NCI-H526 (cell line): ENCODE measurements around the gene HK2.

Experiments used
- DNase-seq, 2 experiments: peaks; one replicate each; lab custom pipeline; 2025; lab: John Stamatoyannopoulos, UW

HK2 gene

DNA sequence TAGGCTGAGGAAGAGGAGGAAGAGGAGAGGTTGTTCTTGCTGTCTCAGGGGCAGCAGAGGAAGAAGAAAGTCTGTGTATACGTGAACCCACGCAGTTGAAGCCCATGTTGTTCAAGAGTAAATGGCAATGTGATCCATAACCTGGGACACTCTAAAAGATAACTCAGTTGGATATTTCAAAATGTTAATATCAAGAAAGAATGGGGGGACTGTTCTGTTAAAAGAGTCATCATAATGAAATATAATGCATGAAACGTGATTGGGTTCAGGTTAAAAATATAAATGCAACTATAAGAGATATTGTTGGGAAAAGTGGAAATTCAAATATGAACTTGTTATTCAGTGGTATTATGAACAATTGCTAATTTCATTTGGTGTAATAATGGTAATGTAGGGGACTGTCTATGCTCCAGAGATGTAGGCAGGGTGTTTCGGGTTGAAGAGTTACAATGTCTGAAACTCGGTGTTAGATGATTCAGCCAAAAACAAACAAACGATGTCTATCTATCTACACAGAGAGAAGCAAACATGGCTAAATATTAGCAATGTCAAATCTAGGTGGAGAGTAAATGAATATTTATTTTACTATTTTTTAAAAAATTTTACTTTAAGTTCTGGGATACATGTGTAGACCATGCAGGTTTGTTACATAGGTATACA lies 103.4 kb downstream of the HK2 start:
- no peak for DNase-seq

DNA sequence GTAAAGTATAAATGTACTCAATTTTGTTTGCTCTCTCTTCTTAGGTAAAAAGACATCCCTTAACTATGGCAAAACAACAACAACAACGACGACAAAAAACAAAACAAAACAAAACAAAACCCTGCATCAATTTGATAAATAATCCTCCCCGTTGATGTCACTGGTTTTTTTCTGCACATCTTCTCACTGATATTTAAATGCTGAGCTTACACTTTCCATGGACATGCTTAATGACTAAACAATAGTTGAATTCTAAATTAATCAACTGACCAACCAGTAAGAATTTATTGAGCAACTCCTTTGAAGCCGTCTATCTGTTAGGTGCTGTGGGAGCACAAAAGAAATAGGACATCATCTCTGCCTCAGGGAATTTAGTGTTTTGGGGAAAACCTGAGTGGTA lies 104.3 kb downstream of the HK2 start:
- DNase-seq: no peak

DNA sequence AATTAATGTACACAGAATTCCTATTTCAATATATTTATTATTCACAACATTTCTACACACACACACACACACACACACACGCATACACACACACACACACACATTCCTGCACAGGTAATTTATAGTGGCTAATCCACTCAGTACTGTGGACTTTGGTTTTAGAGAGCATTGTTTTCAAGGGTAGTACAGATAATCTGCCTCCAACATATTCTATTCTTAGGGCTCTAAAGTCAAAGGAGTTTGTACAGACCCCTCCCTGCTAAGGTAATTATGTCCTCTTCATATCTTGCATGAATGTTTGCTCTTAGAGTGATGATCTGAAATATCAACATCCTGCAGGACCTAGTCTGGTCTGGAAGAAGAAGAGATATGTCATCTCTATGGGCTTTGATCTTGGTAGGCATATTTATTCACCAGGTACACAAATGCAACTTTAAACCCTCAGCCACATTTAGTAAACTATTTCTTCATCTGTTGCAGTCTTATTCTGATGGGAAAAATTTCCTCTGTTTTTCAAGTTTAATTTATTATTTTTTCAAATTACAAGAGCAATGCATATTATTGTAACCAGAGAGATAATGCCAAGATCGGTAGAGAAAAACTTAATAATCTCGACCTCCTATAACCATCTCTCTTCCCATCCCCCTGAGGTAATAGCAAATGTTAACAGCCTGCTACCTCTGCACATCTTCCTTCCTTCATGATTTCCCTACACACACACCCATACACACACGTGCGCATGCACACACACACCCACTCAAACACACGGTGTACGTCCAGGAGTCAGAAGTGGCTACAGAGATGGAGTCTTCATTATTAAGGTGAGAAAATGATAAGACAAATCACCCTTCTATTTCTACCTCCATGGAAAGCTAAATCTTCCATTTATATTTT lies 106.2 kb downstream of the HK2 start:
- no peak for DNase-seq

DNA sequence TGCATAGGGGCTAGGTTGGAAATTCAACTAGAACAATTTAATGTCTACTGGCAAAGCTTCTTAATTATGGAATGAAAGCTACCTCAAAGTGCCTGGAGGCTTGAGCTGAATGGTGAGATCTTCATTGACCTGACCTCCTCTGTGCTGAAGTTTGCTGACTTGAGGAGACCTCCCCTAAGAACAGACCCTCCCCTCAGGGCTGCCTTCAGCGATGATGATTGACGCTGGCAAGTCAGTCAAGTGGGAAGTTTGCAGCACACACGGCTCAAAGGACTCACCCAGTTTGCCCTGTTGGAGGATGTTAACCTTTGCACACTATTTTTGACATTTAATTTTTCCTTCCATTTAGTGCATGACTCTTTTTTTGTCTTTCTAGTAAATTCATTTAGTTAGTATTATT lies 107.4 kb downstream of the HK2 start:
- no peak for DNase-seq

DNA sequence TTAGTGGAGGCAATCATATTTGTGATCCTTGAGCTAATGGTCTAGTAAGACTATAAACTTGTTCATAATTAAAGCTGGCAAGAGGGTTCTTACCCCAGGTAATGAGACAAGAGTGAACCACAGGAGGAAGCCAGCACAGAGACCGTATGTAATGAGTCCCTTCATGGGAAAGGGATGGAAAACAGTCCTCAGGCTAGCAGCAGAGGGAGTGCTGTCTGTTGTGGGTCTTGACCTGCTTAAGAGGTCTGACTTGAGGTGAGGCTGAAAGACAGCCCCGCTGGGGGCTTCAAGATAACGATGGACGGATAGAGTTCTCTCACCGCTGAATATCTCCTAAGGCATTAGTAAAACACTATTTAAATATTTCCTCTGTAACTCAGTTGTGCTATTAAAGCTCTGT lies 108.3 kb downstream of the HK2 start:
- no peak for DNase-seq
